Hematopoietic multipotent progenitor cell treated with erythropoietin and hydrocortisone succinate and interleukin-3 and kit ligand, for 4 days (in vitro differentiated cells): ENCODE results near the gene ATXN1.

Experiments
- DNase-seq: peaks from one replicate; pipeline ENCODE4 v3.0.0-alpha.2; 2015

The ATXN1 gene

DNA sequence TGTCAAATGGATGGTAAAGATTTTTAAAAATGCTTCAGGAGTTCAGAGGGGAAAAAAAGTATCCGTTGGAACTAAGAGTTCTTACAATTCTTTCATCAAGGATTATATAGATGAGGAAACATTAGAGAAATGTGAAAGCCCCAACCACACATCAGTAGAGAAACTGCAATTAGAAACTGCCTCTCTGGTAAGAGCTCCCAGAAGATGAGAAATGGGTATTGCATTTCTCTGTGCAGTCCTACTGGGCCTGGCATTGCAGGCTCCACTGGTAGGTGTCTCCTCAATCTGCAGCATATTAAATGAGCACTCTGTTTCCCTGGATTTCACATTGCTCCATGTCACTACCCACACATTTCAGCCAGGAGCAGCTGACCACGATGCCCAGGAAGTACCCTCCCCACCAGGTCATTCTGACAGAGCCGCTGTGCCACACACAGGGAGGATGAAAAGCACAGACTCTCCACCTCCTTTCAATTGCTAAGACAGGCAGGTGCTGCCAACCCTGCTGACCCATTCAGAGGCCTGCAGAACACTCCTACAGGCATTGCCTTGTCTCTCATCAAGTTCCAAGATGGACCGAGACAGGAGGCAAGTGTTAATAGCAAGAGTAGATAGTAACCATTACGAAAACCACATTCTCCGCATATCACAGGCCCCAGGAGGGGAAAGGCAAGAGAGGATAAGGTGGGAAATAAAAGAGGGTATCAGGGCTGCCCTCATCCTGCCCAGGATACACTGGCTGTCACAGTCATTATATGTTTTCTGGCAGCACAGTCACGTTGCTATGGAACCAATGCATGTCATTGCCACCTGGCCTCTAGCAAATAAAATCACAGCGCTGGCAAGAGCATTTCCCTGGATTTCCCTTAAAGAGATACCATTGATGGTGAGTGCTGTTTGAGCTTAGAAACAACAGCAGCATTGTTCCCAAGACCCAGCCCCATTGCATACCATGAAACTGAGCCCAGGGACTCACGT lies 241.7 kb downstream of the ATXN1 start:
- peak; percentile 70 for DNase-seq

DNA sequence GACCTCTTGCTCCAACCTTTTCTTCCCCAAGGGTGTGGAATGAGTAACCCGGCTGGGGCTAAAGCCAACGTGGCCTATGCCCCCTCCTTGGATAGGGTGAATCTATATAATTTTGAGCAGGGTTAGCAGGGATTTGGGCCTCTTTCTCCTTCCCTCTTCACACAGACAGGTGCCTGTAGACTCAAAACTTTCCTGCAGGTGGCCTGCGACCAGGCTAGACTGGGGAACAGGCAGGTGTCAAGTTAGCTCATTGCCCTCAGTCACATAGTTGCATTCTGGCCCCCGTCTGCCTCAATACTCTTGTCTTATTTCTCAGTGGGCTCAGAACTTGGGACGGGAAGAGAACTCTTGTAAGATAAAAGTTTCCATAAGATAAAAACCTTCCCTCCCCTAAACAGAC lies 243.0 kb downstream of the ATXN1 start:
- DNase-seq = no peak

DNA sequence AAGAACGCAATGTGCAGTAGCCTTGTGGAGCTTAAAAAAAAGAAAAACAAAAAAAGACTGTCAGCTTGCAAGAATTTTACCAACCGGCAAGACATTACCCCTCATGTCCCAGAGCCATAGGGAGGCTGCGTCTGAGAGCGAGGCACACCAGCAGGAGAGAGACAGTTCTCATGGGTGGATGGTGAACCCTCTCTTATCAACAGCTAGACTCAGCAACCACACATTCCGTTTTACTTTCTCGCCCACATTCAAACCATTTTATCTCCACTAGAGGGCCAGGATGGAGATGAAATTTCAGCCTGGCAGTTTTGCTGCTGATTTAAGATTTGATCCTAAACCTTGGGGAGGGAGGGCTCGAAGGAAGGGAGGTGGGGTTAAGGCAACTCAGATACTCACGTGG lies 247.0 kb downstream of the ATXN1 start:
- peak; percentile 95 for DNase-seq

DNA sequence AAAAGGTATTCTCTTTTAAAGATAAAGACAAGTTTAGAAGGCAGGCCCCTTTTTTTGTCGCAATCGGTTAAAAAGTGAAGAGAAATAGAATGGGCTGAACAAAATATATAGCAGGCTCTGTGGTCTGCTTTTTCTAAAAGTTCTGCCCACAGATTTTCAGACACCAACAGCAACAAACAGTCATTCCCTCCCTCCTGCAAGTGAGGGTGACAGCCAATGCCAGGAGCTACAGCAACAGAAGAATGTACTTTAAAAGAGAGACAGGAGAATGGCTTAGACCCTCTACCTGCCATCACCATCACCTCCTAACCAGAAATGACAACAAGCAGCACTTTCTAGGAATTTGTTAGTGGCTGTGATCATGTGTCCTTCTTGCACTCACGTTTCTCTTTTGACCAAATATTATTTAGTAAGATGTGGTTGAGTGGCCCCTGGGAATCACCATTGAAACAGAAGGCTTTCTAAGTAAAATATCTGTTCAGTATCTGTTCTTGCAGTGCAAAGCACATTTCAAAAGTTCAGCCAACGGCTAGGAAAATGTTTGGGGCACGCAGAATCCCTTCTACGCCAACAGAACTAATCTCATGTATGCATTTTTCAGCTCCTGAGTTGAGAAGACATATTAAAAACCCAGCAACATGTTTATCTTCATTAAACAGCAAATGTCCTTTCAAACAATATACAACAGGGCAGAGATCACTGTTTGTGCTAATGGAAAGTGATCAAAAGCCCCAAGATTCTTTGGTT lies 248.5 kb downstream of the ATXN1 start:
- no peak for DNase-seq

DNA sequence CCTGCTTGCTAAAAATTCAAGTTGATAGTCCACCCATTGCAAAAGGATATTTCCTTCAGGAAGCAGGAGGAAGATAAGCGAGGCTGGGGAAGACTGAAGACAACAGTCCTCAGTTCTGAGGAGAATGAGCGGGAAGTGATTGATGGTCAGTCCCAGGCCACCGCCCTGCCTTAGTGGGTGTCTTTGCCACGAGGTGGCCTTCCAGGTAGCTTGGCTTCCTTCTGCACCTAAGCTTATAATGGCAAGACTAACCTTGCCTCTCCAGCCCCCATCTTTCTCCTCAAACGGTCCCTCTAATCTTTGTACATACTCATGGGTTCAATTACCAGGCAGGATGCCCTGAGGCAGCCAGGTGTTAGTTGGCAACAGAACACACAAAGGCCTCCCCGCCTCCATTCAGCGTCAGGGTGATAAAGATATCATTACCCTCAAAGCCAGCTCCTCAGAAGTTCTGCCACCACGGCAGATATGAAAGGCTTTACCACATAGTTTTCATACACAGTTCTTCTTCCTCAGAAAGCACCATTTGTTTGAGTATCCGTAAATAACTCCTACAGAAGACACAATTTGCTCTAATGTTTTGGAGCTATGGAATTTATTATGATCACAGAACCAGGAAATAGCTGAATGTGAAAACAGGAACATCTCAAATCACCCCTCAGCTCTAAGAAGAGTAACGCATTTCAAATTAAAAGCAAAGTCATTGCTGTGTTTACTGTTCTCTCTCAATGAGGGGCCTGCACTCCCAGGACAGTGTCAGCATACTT lies 249.4 kb downstream of the ATXN1 start:
- peak; percentile 76 for DNase-seq

DNA sequence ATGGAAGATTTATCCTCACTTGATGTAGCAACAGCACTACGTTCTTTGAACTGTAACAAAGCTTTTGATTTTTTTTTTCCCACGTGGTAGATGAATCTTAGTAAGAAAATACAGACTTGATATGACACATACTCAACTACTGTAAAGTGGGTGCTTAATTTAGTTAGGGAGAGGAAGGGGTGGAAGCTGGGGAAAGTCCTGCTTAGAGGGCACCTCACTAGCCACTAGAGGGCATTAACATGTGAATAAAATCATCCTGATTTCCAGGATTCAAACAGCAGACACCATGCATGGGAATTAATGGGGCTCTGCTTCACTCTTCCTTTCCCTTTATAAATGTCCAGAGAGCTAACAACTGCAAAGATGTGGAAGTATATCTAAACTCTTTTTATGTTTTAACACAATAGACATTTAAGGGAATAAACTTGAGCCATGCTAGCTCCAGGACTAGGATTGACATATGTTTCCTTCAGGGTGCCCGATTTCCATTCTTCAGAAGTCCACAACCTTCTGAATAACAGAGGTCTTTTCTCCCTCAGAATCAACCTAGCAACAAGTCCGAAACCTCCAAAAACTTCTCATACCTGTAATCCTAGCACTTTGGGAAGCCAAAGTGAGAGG lies 250.1 kb downstream of the ATXN1 start:
- DNase-seq = peak; percentile 72

DNA sequence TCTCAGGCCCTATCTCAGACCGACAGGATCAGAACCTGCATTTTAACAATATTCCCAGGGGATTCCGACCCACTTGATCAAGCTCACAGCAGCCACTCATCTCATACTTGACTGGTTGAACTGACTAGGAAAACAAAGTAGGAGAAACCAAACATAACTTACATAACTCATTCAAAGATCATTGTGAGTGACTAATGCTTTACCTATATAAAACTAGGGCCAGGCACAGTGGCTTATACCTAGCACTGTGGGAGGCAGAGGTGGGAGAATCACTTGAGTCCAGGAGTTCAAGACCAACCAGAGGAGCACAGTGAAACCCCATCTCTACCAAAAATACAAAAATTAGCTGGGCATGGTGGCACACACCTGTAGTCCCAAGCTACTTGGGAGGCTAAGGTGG lies 251.0 kb downstream of the ATXN1 start:
- DNase-seq = no peak

DNA sequence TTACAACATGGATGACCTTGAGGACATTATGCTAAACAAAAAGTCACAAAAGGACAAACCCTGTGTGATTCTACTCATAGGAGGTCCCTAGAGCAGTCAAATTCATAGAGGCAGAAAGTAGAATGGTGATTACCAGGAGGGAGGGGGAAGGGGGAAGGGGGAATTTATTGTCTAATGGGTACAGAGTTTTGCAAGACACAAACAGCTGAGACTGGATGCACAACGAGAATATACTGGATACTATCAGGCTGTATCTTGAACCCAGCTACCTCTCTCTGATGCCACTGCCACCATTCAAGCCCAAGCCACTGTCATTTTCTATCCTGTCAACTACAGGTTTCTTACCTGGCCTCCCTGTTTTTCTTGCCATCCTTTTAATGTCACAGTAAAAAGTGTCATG lies 252.3 kb downstream of the ATXN1 start:
- no peak for DNase-seq

DNA sequence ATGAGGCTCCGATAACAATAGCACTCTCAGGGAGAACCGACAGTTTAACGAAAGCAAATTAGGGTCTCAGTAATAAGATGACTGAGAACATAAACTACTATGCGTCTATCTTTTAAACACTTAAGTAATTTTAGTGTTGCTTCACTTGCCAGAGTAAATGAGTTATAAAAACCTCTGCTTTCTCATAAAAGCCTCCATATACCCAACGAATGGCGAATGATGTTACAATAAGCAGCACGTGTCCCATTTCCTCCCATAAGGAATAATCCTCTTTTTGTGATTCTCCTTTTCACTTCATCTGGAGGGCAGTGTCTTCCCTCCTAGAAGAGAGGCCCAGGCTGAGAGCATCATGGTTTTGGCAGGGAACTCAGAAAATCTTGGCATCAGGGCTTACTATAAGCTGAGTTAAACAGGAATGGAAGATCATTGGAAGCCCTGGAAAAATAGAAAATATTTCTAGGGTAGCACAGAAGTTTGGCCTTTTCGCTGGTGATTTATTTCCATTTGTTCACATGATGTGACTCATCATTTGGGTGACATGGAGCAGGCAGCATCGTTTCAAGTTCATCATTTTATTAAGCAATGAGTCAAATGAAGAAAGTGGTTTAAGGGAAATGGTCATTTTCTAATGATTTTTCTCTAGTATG lies 255.4 kb downstream of the ATXN1 start:
- DNase-seq = no peak

DNA sequence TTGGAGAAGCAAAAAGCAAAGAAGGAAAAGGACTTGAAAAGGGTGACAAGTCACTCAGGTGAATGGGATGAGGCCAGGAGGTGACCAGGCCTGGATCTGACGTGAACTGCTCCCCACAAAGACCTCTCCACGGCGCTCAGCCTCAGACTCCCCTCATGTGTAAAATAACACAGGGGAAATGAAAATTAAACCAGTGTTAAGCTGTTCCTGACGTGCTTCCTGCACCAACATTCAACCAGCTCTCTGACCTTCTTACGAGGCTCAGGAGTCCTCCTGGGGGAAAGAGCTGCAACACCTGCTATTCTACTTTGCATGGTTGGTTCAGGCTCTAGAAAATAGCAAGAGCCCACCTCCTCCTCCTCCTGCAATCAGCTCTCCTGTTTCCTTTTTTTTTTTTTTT lies 256.7 kb downstream of the ATXN1 start:
- DNase-seq = no peak

DNA sequence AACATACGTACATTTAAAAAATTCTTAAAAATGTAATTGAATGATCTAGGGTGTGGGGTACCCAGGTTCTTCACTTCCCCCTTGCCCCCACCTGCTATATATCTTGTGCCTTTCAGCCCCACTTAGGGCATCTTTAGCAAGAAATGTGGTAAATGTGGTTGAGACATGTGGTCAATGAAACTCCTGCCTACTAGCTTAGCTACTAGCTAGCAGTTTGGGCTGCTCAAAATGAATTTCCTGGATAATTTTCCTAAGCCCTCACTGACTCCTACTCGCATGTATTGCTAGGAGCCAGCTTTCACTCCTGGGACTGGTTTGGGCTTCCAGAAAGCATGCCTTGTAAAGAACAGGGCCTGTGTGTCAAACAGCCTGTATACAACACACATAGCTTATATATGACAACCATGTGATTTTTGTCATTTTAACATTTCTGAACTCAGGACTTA lies 257.3 kb downstream of the ATXN1 start:
- DNase-seq = peak; percentile 89

DNA sequence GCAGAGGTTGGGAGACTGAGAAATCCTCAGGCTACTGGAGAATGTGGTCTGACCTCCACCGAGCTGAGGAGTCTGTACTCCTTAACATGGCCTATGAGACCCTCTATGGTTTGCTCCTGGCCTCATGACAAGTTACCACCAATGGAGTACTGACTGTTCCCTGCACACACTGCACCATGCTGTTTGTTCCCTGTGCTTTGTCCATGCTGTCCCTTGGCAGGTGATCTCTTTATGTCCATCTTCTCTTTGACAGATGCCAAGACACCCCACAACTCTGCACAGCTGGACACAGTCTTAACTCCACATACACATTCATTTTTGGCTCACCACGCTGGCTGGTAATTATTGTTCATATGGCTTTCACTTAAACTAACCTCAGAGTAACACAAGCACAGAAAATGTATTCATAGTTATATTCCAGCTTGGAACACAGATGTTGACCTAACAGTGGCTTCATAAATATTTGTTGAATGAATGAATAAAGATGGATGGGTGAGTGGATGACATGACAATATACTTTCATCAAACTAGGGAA lies 258.0 kb downstream of the ATXN1 start:
- DNase-seq = no peak

DNA sequence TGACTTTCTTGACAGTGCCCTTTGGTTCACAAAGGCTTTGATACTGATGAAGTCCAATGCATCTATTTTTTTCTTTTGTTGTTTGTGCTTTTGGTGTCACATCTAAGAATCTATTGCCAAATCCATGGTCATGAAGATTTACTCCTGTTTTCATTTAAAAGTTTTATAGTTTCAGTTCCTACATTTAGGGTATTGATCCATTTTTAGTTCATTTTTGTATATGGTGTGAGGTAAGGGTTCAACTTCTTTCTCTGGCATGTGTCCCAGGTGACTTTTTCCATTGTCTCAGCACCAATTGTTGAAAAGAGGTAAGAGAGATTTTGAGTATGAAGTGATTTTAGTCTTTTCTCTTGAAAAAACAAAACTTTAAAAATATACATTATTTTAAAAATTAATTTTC lies 262.3 kb downstream of the ATXN1 start:
- DNase-seq = no peak

DNA sequence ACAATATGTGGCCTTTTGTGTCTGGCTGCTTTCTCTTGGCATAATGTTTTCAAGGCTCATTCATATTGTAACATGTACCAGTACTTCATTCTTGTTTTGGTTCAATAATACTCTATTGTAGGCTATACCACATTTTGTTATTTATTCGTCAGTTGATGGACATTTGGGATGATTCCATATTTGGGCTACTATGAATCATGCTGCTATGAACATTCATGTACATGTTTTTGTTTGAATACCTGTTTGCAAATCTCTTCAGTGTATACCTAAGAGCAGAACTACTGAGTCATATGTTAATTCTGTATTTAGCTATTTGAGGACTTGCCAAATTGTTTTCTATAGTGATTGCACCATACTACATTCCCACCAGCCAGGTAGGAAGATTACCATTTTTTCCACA lies 263.0 kb downstream of the ATXN1 start:
- no peak for DNase-seq

DNA sequence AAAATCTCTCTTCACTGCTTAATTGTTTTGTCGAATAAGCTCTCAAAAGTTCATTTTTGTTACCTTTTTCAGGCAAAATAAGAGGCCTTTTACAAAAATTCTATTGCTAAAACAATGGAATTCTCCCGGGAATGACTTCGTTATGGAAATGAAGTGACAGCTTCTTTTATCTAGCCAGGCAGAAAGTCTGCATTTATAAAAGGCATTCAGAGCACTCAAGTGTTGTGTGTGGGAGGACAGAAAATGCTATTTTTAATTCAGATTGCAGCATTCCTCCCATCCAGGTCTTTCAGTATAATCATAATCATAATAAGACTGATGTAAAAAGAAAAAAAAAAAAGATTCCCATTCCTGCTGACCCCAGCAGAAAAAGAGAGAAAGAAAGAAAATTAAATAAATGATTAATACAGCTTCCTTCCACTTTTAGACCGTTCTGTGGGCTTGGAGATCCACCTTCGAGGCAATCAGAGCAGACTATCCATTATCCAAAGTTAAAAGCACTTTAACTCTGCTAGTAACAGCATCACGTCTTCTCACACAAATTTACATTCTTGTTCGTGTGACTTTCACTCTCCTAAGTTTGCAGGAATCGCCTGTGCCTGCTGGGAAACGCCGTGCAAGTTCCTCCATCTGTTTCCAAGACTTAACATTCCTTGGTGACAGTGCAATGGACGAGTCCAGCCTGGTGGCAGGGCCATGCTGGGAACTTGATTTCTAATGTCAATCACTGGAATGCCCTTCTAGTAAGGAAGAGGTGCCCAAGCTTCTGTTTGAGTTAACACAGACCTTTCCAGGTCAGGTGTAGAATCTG lies 264.1 kb downstream of the ATXN1 start:
- DNase-seq = no peak

DNA sequence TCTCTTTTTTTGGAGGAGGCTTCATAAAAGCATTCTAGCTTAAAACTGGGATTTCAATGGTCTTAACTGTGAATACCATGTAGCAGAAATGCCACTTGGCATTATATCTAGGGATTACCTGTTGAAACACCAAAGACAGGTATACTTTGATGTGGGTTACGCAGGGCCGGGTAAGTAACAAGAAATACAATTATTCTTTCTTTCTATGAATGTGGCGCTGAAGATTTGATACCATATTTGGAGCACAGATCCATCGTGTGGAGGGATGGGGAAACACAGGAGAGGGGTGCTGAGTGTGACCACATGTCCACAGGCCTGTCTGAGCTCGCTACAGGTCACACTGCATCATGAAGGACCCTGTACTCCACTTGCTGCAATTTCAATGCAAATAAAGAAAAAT lies 265.1 kb downstream of the ATXN1 start:
- no peak for DNase-seq

DNA sequence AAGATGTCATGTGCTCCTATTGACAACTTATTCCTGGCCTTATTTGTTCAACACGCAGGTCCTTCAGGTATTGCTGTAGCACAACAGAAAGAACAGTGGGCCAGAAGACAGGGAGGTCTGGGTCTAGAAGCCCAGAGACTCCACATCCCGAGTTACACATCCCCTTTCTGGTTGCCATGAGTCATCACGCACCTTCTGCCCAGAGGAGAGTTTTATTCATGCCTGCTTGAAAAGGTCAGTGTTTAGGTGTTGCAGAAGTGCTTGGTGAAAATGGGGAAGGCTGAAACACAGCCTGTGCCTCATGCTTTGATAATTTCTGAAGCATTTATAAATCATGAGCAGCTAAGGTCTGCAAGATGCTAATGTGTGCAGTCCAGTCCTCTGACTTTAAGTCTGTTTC lies 266.5 kb downstream of the ATXN1 start:
- DNase-seq = no peak

DNA sequence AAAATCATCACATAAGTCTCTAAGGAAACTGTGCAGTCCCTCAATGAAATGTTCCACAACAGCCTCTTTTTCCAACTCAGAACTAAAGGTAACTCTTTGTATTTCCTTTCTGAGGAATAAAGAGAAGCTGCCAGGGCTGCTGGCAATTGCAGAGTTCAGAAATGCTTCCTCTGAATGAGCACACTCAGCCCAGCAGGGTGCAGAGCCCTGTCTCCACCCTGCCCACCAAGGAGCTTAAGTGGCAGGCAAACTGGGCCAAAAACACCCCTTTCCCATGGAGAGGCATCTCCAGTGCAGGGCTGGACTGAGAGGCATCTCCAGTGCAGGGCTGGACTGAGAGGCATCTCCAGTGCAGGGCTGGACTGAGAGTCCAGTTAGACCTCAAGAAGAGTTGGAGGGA lies 267.5 kb downstream of the ATXN1 start:
- no peak for DNase-seq

DNA sequence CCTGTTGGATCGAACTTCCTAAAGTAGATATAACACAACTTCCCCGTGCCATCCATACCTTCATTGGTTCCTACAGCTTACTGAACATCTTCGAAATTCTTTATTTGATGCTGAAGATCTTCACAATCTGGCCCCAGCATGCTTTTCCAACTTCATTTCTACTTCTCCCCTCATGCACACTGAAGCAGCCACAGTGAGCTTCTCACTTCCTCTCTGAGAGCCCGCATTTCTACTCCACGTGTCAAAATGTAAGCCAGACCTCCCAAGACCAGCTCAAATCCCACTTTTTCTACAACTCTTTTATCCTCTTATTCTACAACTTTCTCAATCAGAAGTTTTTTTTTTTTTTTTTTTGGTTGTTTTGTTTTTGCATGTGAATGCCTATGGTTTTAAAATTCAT lies 268.1 kb downstream of the ATXN1 start:
- DNase-seq = no peak

DNA sequence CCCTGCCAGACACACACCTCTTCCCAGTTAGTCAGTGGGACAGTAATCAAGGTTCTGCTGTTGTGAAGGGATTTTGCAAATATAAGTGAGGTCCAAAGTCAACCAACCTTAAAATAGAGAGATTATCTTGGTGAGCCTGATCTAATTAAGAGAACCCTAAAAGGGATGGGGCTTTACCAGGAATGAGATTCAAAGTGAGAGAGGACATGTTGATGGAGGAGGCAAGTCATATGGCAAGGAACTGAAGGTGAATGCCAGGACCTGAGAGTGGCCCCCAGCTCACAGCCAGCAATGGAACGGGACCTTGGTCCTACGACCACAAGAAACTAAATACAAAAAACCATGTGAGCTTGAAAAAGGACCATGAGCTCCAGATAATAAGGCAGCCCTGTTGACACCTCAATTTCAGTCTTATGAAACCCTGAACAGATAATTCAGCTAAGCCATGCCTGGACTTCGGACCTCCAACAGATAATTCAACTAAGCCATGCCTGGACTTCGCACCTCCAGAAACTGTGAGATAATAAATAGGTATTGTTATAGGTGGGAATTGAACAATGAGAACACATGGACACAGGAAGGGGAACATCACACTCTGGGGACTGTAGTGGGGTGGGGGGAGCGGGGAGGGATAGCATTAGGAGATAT lies 269.5 kb downstream of the ATXN1 start:
- no peak for DNase-seq

DNA sequence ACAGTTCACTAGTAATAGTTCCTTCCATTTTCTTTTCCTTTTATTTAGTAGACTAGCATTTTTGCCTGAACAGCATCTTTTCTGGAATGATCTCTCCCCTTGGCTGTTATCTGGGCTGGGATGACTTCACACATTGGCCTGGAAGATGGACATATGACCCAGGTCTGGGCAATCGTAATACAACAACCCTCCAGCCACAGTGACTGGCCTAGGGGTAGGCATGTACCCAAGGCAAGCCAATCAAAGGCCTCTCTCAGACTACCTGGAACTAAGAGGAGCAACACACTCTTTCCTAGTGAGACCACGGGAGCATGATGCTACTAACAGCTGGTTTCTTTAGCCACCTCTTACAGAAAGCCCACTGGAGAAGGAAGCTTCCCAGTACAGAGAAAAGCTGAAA lies 270.6 kb downstream of the ATXN1 start:
- no peak for DNase-seq
